ENCODE measurements around the gene VILL. TPM values are rescaled to one million over a fixed set of nuclear protein-coding genes. Genes with fewer than 3 reads are reported as not detected.
"Not testable (repeated sequence)": the region's sequence is repeated elsewhere in the genome, so short reads cannot be mapped to it uniquely, and the experiment has no call there.

VILL gene
- total RNA-seq, 1 donor from 2014 or later, result 6.1 TPM

GRCh38 chr3:37984596-37984995 lies 6.0 kb upstream of the VILL start:
- DNase-seq (ENCODE audit: low read depth), result no peak
- no peak for TF ChIP-seq CTCF (conservative IDR thresholded peaks at IDR 0.05; ENCODE audit: low read depth, low read length)
- no peak overlapping the region for H3K4me3 ChIP-seq (ENCODE audit: low read depth, low read length)

GRCh38 chr3:37985637-37986320 lies 4.8 kb upstream of the VILL start:
- no peak for DNase-seq (ENCODE audit: low read depth)
- H3K4me3 ChIP-seq (ENCODE audit: low read depth, low read length), result no peak overlapping the region
- peak; percentile 29 for TF ChIP-seq CTCF (conservative IDR thresholded peaks at IDR 0.05; ENCODE audit: low read depth, low read length)

GRCh38 chr3:37986479-37987314 lies 3.9 kb upstream of the VILL start:
- no peak for TF ChIP-seq CTCF (conservative IDR thresholded peaks at IDR 0.05; ENCODE audit: low read depth, low read length)
- no peak overlapping the region for H3K4me3 ChIP-seq (ENCODE audit: low read depth, low read length)
- DNase-seq (ENCODE audit: low read depth), result no peak

DNA sequence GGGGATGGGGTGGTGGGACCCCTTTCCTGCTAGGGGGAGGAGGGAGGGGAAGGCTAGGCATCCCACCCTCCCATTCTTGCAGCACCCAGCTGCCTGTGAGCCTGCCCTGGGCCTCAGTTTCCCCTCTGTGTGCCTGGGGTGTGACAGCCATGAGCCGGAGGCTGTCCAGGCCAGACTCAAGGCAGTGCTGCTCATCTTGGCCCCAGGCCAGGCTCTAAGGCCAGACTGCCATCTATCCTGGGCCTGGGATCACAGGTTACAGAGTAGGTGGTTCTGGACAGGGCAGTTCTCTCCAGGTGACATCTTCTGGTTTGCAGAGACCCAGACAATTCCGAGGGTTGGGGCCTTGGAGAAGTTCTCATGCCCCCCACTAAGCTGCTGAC lies 3.3 kb upstream of the VILL start:
- TF ChIP-seq CTCF (conservative IDR thresholded peaks at IDR 0.05; ENCODE audit: low read depth, low read length), result no peak
- H3K4me3 ChIP-seq (ENCODE audit: low read depth, low read length), result no peak overlapping the region
- no peak for DNase-seq (ENCODE audit: low read depth)

DNA sequence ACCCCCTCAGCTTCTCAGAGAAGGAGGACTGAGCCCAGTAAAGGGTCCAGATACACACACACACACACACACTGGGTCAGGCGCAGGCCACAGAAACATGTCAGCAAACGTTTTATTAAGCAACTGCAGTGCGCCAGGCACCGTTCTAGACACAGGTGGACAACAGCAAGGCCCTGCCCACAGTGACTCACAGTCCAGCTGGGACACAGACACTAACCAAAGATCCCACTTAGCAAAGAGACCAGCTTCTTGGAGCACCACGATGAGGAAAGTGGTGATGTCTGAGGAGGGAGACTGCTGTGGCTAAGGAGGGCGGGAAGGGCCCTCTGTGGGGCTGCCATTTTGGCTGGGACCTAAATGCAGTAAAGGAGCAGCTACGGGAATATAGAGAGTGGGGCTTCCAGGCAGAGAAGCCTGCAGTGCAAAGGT lies 2.8 kb upstream of the VILL start:
- DNase-seq (ENCODE audit: low read depth), result no peak
- no peak for TF ChIP-seq CTCF (conservative IDR thresholded peaks at IDR 0.05; ENCODE audit: low read depth, low read length)
- H3K4me3 ChIP-seq (ENCODE audit: low read depth, low read length), result no peak overlapping the region

- DNase-seq (ENCODE audit: low read depth); H3K4me3 ChIP-seq (ENCODE audit: low read depth, low read length): not testable (repeated sequence)
Observed at GRCh38 chr3:37988376-37988775, 2.2 kb upstream of the VILL start.

DNA sequence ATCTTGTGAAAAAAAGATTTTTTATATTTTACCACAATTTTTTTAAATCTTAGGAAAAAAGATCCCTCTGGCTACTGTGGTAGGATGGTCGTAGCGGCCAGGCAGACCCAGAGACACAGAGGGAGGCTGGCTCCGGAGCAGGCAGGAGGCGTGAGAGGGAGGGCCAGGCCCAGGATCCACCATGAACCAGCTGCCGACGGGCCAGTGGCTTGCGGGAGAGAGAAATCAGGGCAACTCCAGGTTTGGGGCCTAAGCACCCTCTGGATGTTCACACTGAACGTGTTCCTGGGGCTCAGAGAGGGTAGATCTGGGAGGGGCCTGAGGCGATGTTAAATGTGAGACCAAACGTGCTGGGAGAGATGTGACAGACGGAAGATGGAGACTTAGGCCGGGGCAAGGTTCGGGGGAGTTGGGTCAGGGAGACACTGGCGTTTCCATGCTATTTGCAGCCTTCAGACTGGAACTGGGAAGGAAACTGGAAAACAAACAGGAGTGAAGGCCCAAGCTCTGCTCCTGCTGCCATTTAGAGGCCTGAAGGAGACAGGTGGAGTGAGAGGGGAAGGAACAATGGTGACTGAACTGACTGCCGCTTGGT lies 1.6 kb upstream of the VILL start:
- no peak for DNase-seq (ENCODE audit: low read depth)
- no peak overlapping the region for H3K4me3 ChIP-seq (ENCODE audit: low read depth, low read length)
- TF ChIP-seq CTCF (conservative IDR thresholded peaks at IDR 0.05; ENCODE audit: low read depth, low read length), result no peak
